Hepatocyte (in vitro differentiated cells): ENCODE measurements around the gene ECHDC3. TPM values are rescaled to one million over a fixed set of nuclear protein-coding genes. Genes with fewer than 3 reads are reported as not detected.

ENCODE experiments used
- DNase-seq: peaks from one replicate; pipeline ENCODE4 v3.0.0-alpha.2; 2016; ENCODE audit warnings: low spot score
- H2AFZ ChIP-seq: fragments of 200-600 bp; sonication (generic); 2 replicates; pipeline ENCODE4 v1.6.0; 2016; ENCODE audit warnings: antibody characterized with exemption, mild to moderate bottlenecking
- H3K27ac ChIP-seq: fragments of 200-600 bp; sonication (generic); 2 replicates; pipeline ENCODE4 v1.5.1; 2016; ENCODE audit warnings: mild to moderate bottlenecking
- H3K27me3 ChIP-seq: fragments of 200-600 bp; sonication (generic); 2 replicates; pipeline ENCODE4 v1.6.1; 2016
- H3K36me3 ChIP-seq: fragments of 200-600 bp; sonication (generic); replicated peaks from 2 replicates; pipeline ENCODE4 v1.5.1; 2016; ENCODE audit warnings: low read depth; ENCODE audit not compliant: insufficient read depth
- H3K4me1 ChIP-seq: fragments of 200-600 bp; sonication (generic); 2 replicates; pipeline ENCODE4 v1.5.1; 2016; ENCODE audit warnings: mild to moderate bottlenecking, moderate library complexity; ENCODE audit not compliant: insufficient read depth
- H3K4me2 ChIP-seq: fragments of 200-600 bp; sonication (generic); 2 replicates; pipeline ENCODE4 v1.6.0; 2016
- H3K4me3 ChIP-seq: fragments of 200-600 bp; sonication (generic); 2 replicates; pipeline ENCODE4 v1.5.1; 2016; ENCODE audit warnings: mild to moderate bottlenecking
- H3K79me2 ChIP-seq: fragments of 200-600 bp; sonication (generic); 2 replicates; pipeline ENCODE4 v1.6.0; 2017; ENCODE audit warnings: mild to moderate bottlenecking
- H3K9me2 ChIP-seq: fragments of 200-600 bp; sonication (generic); replicated peaks from 2 replicates; pipeline ENCODE4 v1.6.0; 2017; ENCODE audit warnings: mild to moderate bottlenecking; ENCODE audit not compliant: insufficient read depth
- H3K9me3 ChIP-seq: fragments of 200-600 bp; sonication (generic); 2 replicates; pipeline ENCODE4 v1.5.1; 2016; ENCODE audit warnings: low read depth, mild to moderate bottlenecking
- H4K20me1 ChIP-seq: fragments of 200-600 bp; sonication (generic); 2 replicates; pipeline ENCODE4 v1.6.0; 2016; ENCODE audit warnings: mild to moderate bottlenecking; ENCODE audit not compliant: insufficient read depth, poor library complexity, severe bottlenecking
- CTCF ChIP-seq: fragments of 200-600 bp; sonication (generic); IDR thresholded peaks from 2 replicates; pipeline ENCODE4 v1.5.1; 2016; ENCODE audit warnings: antibody characterized with exemption, mild to moderate bottlenecking; ENCODE audit not compliant: poor library complexity
- EZH2 ChIP-seq: fragments of 200-600 bp; sonication (generic); IDR thresholded peaks from 2 replicates; pipeline ENCODE4 v1.6.1; 2016; ENCODE audit warnings: antibody characterized with exemption, mild to moderate bottlenecking, borderline replicate concordance
- EZH2phosphoT487 ChIP-seq: fragments of 200-600 bp; sonication (generic); IDR thresholded peaks from one replicate; pipeline ENCODE4 v1.6.1; 2018; ENCODE audit warnings: antibody characterized with exemption, mild to moderate bottlenecking, low read depth, moderate library complexity; ENCODE audit not compliant: unreplicated experiment, severe bottlenecking
- WGBS: methylation state at CpG from one replicate; pipeline ENCODE4 v1.1.6; 2016; ENCODE audit warnings: low lambda C conversion rate; ENCODE audit errors: missing lambda C conversion rate; 5-methylcytosine and 5-hydroxymethylcytosine counted together
- polyA plus RNA-seq: library from polyadenylated mRNA; unstranded; fragments of >200 nt; fragmentation: Nextera tagmentation; extraction: Ambion mirVana; gene quantifications from 2 replicates; pipeline ENCODE4 v1.2.1, GENCODE V29; 2016
- total RNA-seq: library from RNA; depleted of rRNA; stranded (reverse); fragments of >200 nt; gene quantifications from 2 replicates; pipeline ENCODE4 v1.2.3, GENCODE V29; 2014

ECHDC3 gene
- total and polyA plus RNA-seq, 2 experiments from 2014 or later = 13.2 to 14.8 TPM

GRCh38 chr10:11806706-11807105, 64.5 kb downstream of the ECHDC3 start:
- Histone ChIP-seq H3K27ac (no peak overlapping the region), H3K27me3 (no peaks in the 10 kb centered on the region), H3K4me1 (peaks cover 13% of the 10 kb centered on the region), H3K9me3 (no peaks in the 10 kb centered on the region), H3K4me2 (no peak overlapping the region), H3K4me3 (no peak overlapping the region), H4K20me1 (no peaks in the 10 kb centered on the region), H3K79me2 (no peaks in the 10 kb centered on the region), H3K9me2 (no peaks in the 10 kb centered on the region), H3K36me3 (no peaks in the 10 kb centered on the region), H2AFZ (no peak overlapping the region)
- no peak for DNase-seq
- TF ChIP-seq CTCF (no peak), EZH2 (no peak), EZH2phosphoT487 (no peak)
- WGBS = 93% methylated on average over 6 of the region's 6 CpGs

GRCh38 chr10:11808808-11809207, 66.6 kb downstream of the ECHDC3 start:
- TF ChIP-seq CTCF (no peak), EZH2 (no peak), EZH2phosphoT487 (no peak)
- 95% methylated on average over 5 of the region's 5 CpGs for WGBS
- Histone ChIP-seq H3K9me2 (no peaks in the 10 kb centered on the region), H3K4me3 (no peak overlapping the region), H2AFZ (no peak overlapping the region), H3K36me3 (no peaks in the 10 kb centered on the region), H3K9me3 (no peaks in the 10 kb centered on the region), H3K79me2 (no peaks in the 10 kb centered on the region), H3K4me2 (no peak overlapping the region), H3K27me3 (no peaks in the 10 kb centered on the region), H3K27ac (no peak overlapping the region), H4K20me1 (no peaks in the 10 kb centered on the region), H3K4me1 (peaks cover 13% of the 10 kb centered on the region)
- DNase-seq = no peak

DNA sequence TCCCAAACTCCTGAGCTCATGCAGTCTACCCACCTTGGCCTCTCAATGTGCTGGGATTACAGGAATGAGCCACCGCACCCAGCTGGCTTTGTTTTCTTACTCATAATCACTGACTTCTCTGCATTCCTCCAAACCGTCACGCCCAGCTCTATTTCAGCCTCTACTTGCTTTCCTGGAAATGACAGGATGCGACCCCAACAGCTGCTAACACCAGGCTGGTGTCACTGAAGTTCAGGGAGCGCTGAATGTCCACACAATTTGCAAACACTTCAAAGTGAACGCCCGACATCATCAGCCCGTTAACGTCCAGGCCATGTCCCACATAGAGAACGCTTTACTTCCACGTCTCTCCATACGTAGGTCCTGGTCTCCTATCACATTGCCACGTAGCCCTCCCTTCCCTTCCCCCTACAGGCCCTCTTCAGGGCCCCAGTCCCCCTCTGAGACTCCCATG, 68.2 kb downstream of the ECHDC3 start:
- TF ChIP-seq EZH2phosphoT487 = no peak
- no peak for TF ChIP-seq EZH2
- TF ChIP-seq CTCF = no peak
- DNase-seq = no peak
- no peaks in the 10 kb centered on the region for H3K79me2 ChIP-seq
- H3K9me2 ChIP-seq = no peaks in the 10 kb centered on the region
- H4K20me1 ChIP-seq = no peaks in the 10 kb centered on the region
- H3K27me3 ChIP-seq = no peaks in the 10 kb centered on the region
- no peaks in the 10 kb centered on the region for H3K9me3 ChIP-seq
- no peaks in the 10 kb centered on the region for H3K36me3 ChIP-seq
- peak overlapping the region; percentile 21 for H3K27ac ChIP-seq
- no peak overlapping the region for H3K4me2 ChIP-seq
- WGBS = 44% methylated on average over 13 of the region's 13 CpGs
- peaks cover 13% of the 10 kb centered on the region for H3K4me1 ChIP-seq
- no peak overlapping the region for H2AFZ ChIP-seq
- no peak overlapping the region for H3K4me3 ChIP-seq

- H2AFZ ChIP-seq = no peak overlapping the region
- no peaks in the 10 kb centered on the region for H3K79me2 ChIP-seq
- 86% methylated on average over 6 of the region's 6 CpGs for WGBS
- no peak for TF ChIP-seq CTCF
- H3K36me3 ChIP-seq = no peaks in the 10 kb centered on the region
- no peaks in the 10 kb centered on the region for H3K27me3 ChIP-seq
- DNase-seq = no peak
- no peak overlapping the region for H3K27ac ChIP-seq
- no peak overlapping the region for H3K4me2 ChIP-seq
- peaks cover 13% of the 10 kb centered on the region for H3K4me1 ChIP-seq
- H3K9me2 ChIP-seq = no peaks in the 10 kb centered on the region
- no peak overlapping the region for H3K4me3 ChIP-seq
- no peaks in the 10 kb centered on the region for H3K9me3 ChIP-seq
- no peaks in the 10 kb centered on the region for H4K20me1 ChIP-seq
These were observed 68.8 kb downstream of the ECHDC3 start for GRCh38 chr10:11810973-11811372.
